Neuron (in vitro differentiated cells): ENCODE data around the gene NDUFS6.

ENCODE experiments used
- H2AFZ ChIP-seq: one replicate; pipeline ENCODE4 v1.6.1; 2013; ENCODE audit warnings: low read depth, mild to moderate bottlenecking, inconsistent platforms, low read length, moderate library complexity
- H3K27me3 ChIP-seq: one replicate; pipeline ENCODE4 v1.6.1; 2013; ENCODE audit warnings: low read length; ENCODE audit not compliant: insufficient read depth
- H3K36me3 ChIP-seq: one replicate; pipeline ENCODE4 v1.6.1; 2013; ENCODE audit warnings: low read length; ENCODE audit not compliant: insufficient read depth
- H3K4me1 ChIP-seq: one replicate; pipeline ENCODE4 v1.6.1; 2013; ENCODE audit warnings: low read length; ENCODE audit not compliant: insufficient read depth
- H3K4me3 ChIP-seq: 2 replicates; pipeline ENCODE4 v1.5.1; 2013; ENCODE audit warnings: mild to moderate bottlenecking, low read length, moderate library complexity
- H3K9me3 ChIP-seq: one replicate; pipeline ENCODE4 v1.6.1; 2013; ENCODE audit warnings: low read length

The NDUFS6 gene

DNA sequence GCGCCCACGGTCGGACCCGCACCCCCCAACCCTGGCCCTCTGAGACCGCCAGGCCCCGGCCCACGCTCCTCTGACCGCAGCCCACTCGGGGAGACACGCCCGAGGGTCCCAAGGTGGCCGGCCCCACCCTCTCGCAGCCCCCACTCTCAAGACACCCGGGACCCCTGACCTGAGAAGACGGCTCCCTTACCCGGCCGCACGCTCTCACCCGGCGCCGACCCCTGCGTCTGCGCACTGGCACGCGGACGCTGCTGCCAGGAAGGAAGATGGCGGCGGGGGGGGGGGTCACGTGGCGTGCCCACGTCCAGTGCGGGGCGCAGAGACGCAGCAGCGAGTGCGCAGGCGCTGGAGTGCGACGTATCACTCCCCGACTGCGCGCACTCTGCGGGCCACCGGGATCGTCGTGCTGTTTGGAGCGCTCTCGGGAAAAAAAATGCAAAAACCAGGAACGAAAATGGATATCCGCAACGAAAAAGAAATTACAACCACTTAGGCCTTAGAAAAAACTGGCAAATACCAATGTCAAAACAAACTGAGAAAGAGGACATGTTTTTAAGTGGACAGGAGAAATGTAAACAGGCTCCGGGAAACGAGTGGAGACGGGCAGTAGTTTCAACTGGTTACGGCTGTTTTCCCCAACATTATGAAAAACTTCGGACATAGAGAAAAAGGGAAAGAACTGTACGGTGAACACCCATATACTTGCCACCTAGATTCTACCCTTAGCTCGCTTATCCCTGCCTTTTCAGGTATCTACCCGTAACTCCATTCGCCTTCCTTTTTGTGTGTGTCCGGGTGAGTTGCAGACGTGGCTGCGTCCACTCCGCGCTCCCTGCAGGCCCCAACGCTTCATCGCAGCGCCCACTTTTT is 1.4 kb upstream of the NDUFS6 start, which contains the start of gene MRPL36:
Gene MRPL36, minus strand, starts transcription at position 236 of the 870 bp plus-strand sequence. CDS start 902 bp downstream, outside the sequence.
- peaks cover 9% of the 10 kb centered on the region for H3K4me1 ChIP-seq
- H3K27me3 ChIP-seq = no peaks in the 10 kb centered on the region
- peak within 1 kb of the TSS; percentile 12 for H2AFZ ChIP-seq
- H3K9me3 ChIP-seq = no peaks in the 10 kb centered on the region
- peaks cover 47% of the 10 kb centered on the region for H3K36me3 ChIP-seq
- H3K4me3 ChIP-seq = peak within 1 kb of the TSS; percentile 67

DNA sequence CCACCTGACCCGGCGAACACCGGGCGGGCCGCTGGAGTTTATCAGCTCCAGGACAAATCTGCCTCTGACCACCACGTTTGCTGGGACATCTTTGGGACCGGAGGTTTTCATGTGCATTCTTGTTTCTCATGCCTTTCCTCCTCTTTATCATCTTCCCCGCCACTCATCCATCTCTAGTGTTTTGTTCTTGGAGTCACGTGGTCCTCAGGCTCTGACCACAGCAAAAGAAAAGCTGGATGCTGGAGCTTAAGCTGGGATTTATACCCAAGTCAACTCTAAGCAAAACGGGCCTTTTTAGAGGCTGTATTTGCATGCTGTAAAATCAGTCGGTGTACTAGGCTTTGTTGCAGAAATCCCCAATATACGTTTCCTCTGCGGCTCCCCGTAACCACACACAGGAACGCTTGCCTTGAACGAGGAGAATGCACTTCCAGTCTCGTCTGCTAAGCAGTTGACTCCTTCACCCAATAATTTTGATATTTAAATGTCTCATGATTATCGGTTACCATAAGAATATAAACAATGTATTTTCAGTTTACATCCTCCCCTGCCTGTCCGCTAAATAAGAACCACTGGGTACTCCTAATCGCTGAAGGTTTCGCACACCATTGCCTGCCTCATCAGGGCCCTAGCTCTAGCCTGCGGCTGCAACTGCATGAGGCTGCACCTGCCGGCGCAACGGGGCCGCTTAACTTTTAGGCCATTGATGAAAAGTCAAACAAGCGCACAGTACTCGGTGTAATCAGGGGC is 560 bp upstream of the NDUFS6 start:
- H3K4me1 ChIP-seq = peaks cover 9% of the 10 kb centered on the region
- no peaks in the 10 kb centered on the region for H3K27me3 ChIP-seq
- H2AFZ ChIP-seq = peak overlapping the region; percentile 12
- H3K9me3 ChIP-seq = peaks cover 3% of the 10 kb centered on the region
- peaks cover 55% of the 10 kb centered on the region for H3K36me3 ChIP-seq
- H3K4me3 ChIP-seq = peak overlapping the region; percentile 67

DNA sequence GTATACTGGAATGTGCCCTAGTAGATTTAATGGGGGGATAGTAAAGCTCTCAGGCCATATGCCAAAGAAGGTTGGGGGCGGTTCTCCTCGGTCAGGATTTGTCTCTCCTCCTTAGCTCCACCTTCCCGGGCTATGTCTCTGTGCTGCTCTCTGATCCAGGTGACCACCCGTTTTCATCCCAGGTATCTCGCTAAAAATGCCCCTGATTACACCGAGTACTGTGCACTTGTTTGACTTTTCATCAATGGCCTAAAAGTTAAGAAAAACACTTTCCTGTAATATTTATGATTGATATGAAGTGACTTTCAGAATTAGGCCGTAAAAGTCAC is 724 bp downstream of the NDUFS6 start:
- Histone ChIP-seq H3K9me3 (peaks cover 6% of the 10 kb centered on the region), H3K27me3 (no peaks in the 10 kb centered on the region), H2AFZ (no peak overlapping the region), H3K4me1 (peaks cover 9% of the 10 kb centered on the region), H3K4me3 (peak overlapping the region; percentile 67), H3K36me3 (peaks cover 59% of the 10 kb centered on the region)

DNA sequence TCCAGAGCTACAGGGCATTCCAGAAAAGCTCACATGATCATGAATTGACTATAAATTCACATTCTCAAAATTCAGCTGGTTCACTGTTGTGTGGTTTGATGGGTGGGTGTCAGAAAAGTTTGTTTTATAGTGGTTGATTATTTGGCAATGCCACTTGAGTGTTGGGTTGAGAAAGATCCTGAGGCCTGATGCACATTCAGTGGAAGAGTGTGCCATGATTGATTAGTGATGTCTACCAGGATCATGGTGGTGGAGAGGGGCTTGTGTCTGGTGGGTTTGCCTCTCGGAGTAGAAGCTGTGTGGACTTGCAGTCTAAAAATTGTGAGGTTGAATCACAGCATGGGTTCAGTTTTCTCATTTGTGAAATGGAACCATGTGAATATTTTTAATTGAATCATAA is 2.0 kb downstream of the NDUFS6 start:
- Histone ChIP-seq H2AFZ (no peak overlapping the region), H3K36me3 (peaks cover 59% of the 10 kb centered on the region), H3K9me3 (peaks cover 12% of the 10 kb centered on the region), H3K27me3 (no peaks in the 10 kb centered on the region), H3K4me3 (no peak overlapping the region), H3K4me1 (peaks cover 9% of the 10 kb centered on the region)

DNA sequence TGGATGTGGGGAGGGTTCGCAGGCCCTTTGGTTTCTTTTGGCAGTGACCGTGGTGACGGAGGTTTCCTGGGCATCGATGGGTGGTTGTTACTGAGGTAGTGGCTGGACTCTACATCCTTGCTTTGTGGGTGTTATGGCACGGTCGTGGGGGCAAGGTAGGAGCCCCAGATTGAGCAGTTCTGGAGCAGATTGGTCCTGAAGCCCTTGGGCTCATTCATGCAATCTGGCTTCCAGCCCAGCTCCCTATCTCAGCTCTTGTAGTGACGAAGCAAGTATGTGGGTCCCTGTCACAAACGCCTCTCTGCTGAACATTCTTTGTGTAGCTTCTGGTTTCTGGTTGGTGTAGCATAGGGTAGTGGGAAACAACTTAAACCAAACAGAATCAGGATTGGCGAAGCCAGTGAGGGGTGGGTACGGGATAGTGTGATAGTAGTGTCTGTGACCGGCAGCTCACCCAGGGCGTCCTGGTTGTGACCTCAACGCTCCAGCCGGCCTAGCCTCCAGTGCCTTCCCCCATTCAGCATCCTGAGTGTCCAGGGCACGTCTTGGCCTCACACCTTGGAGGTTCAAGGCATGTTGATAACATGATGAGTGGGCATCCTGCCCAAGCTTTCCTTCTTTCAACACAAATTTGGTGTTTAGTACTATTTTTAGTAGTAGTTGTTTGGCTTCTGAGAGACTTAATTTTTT is 2.9 kb downstream of the NDUFS6 start:
- peaks cover 65% of the 10 kb centered on the region for H3K36me3 ChIP-seq
- H3K9me3 ChIP-seq = peaks cover 14% of the 10 kb centered on the region
- H2AFZ ChIP-seq = no peak overlapping the region
- H3K27me3 ChIP-seq = no peaks in the 10 kb centered on the region
- H3K4me1 ChIP-seq = peaks cover 4% of the 10 kb centered on the region
- no peak overlapping the region for H3K4me3 ChIP-seq

DNA sequence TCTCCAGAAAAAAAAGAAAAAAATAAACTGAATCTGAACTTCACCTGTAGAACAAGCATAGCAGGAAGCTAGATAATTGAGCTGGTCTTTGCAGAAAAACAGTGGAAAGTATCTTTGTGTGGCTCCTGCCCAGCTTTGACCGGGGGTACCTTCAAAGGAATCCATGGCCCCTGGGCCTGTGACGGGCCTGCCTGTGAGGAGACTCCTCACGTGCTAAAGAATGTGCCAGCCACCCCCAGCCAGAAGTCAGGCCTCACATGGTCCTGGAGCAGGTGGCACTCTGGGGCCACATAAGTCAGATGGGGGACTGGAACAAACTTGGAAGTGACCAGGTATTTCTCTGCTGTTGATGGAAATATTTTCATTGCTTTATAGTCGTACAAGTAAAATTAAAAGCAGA is 4.1 kb downstream of the NDUFS6 start:
- H3K4me3 ChIP-seq = no peak overlapping the region
- no peak overlapping the region for H2AFZ ChIP-seq
- peaks cover 21% of the 10 kb centered on the region for H3K9me3 ChIP-seq
- peaks cover 4% of the 10 kb centered on the region for H3K4me1 ChIP-seq
- peaks cover 76% of the 10 kb centered on the region for H3K36me3 ChIP-seq
- no peaks in the 10 kb centered on the region for H3K27me3 ChIP-seq

DNA sequence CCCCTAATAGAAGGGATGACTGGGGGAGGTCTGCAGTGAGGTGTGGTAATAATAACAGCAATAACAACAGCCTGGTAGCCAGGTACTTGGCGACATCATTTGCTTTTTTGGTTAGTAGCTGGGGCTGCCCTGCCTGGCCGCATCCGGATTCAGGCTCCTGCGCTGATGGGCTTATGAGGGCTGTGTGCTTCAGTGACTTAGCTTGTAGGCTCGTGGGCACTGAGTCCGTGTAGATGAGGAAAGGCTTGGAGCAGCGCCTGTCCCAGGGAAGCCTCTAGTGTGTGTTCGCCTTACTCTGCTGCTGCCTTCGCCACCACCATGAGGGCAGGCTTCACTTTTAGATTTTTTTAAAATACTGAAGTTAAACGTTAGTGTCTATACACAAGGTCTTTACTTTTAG is 4.5 kb downstream of the NDUFS6 start:
- H3K9me3 ChIP-seq = peaks cover 21% of the 10 kb centered on the region
- H3K4me3 ChIP-seq = no peak overlapping the region
- H3K4me1 ChIP-seq = peaks cover 4% of the 10 kb centered on the region
- H3K27me3 ChIP-seq = no peaks in the 10 kb centered on the region
- H2AFZ ChIP-seq = no peak overlapping the region
- H3K36me3 ChIP-seq = peaks cover 78% of the 10 kb centered on the region

DNA sequence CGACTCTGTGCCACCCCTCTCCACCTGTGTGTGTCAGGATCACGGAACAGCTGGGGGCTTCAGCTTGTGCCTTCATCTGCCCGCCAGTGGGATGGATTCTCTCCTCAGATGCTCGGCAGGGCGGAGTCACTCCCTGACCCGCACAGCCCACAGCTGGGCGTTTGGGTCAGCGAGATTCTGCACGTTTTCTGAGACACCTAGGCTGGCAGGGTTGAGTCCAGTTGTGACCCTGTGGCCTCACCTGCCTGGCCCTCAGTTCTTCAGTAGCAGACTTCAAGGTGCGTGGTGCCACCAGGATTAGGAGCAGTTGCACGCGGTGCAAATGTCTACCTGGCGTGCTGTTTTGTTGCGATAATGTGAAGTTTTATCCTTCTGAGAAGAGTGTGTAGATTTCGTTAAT is 5.0 kb downstream of the NDUFS6 start:
- H3K27me3 ChIP-seq = no peaks in the 10 kb centered on the region
- no peak overlapping the region for H3K4me3 ChIP-seq
- H3K9me3 ChIP-seq = peaks cover 21% of the 10 kb centered on the region
- H2AFZ ChIP-seq = no peak overlapping the region
- peaks cover 82% of the 10 kb centered on the region for H3K36me3 ChIP-seq
- H3K4me1 ChIP-seq = peaks cover 4% of the 10 kb centered on the region

DNA sequence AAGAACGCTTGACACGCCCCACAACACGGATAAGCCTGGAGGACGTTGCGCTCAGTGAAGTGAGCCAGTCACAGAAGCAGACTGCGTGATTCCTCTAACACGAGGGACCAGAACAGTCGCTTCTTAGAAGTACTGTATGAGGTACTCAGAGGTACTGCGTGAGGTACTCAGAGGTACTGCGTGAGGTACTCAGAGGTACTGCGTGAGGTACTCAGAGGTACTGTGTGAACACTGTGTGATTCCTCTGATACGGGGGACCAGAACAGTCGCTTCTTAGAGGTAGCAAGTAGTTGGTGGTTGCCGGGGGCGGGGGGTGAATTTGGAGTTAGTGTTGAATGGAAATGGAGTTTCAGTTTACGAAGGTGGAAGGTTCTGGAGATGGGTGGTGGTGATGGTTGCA is 5.8 kb downstream of the NDUFS6 start:
- peaks cover 90% of the 10 kb centered on the region for H3K36me3 ChIP-seq
- H3K4me1 ChIP-seq = peaks cover 2% of the 10 kb centered on the region
- H3K4me3 ChIP-seq = no peak overlapping the region
- H2AFZ ChIP-seq = no peak overlapping the region
- H3K9me3 ChIP-seq = peaks cover 21% of the 10 kb centered on the region
- no peaks in the 10 kb centered on the region for H3K27me3 ChIP-seq

DNA sequence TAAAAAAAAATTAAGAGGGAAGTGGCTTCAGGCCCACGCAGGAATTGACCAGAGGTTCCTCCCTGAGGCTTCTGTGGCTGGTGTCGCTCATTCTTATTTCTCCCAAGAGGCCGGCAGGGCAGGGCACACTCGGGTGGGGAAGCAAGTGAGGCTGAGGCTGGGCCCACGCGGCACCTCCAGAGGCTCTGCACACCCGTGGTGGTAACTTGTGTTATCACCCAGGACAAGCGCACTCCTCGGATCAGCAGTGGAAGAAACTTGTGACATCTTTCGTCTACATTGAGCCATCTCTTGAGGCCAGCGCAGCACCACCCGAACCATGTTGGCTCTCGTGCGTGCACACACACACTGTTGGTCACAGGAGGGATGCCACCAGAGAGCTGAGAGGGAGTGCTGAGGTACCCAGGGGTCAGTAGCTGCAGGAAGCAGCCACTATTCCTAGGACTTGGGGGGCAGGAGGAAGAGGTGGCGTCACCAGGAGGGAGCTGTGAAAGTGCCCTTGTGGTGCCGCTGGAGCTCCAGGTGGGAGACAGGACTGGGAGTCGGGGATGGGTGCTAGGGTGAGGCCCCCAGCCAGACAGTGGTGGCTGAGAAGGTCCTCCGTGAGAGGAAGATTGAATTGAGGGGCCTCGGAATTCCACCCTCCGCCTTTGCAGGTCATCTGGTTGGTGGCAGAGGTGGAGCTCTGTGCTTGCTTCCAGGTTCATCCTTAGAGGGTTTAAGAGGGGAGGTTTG is 6.4 kb downstream of the NDUFS6 start:
- Histone ChIP-seq H3K4me3 (no peak overlapping the region), H3K9me3 (peaks cover 21% of the 10 kb centered on the region), H3K36me3 (peaks cover 90% of the 10 kb centered on the region), H2AFZ (no peak overlapping the region), H3K4me1 (no peaks in the 10 kb centered on the region), H3K27me3 (no peaks in the 10 kb centered on the region)

DNA sequence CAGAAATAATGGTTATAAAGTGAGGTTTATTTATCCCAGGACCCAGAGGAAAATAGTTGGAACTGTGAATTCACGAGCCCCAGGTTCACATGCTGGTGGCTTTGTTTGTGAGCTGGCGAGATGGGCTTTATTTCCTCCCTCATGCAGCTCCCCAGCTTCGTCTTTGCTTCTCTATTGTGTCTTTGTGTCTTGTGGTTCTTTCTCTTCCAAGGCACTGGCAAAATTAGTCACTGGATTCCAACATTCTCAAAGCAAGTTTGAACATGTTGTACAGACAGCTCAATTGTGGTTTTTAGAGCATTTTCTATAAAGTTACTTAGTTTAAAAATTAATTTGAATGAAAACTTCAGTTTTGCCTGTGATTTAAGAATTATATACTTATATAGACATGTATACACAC is 7.2 kb downstream of the NDUFS6 start:
- H2AFZ ChIP-seq = no peak overlapping the region
- H3K27me3 ChIP-seq = no peaks in the 10 kb centered on the region
- peaks cover 21% of the 10 kb centered on the region for H3K9me3 ChIP-seq
- no peaks in the 10 kb centered on the region for H3K4me1 ChIP-seq
- H3K36me3 ChIP-seq = peaks cover 85% of the 10 kb centered on the region
- H3K4me3 ChIP-seq = no peak overlapping the region

DNA sequence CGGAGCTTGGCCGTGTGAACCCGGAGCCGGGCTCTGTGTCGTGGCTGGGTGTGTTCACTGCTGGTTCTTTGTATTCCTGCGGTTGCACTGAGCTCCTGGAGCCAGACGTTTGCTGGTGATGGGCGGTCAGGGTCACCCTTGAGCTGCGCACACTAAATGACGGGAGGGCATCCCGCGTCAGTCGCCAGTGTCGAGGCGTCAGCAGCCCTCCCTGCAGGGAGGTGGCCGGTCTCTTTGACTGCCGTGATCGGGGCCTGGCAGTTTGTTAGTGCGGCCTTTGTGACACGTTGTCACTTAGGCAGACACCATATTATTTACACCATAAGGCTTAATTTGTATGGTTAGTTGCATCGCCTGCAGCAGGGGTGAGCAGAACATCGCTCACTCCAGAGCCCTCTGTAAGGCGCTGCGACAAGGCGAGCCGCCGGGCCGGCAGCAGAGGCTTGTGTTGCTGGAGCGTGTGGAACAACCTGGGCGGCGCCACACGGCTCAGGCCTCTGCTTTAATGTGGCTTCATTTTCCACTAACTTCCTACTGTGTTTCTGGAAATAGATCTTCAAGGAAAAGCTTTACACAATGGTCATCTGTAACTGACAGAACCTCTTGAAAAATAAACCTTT is 8.3 kb downstream of the NDUFS6 start:
- H3K36me3 ChIP-seq = peaks cover 85% of the 10 kb centered on the region
- no peak overlapping the region for H2AFZ ChIP-seq
- no peaks in the 10 kb centered on the region for H3K27me3 ChIP-seq
- H3K4me1 ChIP-seq = no peaks in the 10 kb centered on the region
- H3K9me3 ChIP-seq = peaks cover 21% of the 10 kb centered on the region
- no peak overlapping the region for H3K4me3 ChIP-seq
